NCI-H1092 treated with DMSO at 0.1 percent for 48 hours (cell line): ENCODE data around the gene MXRA5.
"Not testable (repeated sequence)": the region's sequence is repeated elsewhere in the genome, so short reads cannot be mapped to it uniquely, and the experiment has no call there.

Experiments used
- DNase-seq: peaks from one replicate; lab custom pipeline; 2025; lab: John Stamatoyannopoulos, UW

The MXRA5 gene, protein sequence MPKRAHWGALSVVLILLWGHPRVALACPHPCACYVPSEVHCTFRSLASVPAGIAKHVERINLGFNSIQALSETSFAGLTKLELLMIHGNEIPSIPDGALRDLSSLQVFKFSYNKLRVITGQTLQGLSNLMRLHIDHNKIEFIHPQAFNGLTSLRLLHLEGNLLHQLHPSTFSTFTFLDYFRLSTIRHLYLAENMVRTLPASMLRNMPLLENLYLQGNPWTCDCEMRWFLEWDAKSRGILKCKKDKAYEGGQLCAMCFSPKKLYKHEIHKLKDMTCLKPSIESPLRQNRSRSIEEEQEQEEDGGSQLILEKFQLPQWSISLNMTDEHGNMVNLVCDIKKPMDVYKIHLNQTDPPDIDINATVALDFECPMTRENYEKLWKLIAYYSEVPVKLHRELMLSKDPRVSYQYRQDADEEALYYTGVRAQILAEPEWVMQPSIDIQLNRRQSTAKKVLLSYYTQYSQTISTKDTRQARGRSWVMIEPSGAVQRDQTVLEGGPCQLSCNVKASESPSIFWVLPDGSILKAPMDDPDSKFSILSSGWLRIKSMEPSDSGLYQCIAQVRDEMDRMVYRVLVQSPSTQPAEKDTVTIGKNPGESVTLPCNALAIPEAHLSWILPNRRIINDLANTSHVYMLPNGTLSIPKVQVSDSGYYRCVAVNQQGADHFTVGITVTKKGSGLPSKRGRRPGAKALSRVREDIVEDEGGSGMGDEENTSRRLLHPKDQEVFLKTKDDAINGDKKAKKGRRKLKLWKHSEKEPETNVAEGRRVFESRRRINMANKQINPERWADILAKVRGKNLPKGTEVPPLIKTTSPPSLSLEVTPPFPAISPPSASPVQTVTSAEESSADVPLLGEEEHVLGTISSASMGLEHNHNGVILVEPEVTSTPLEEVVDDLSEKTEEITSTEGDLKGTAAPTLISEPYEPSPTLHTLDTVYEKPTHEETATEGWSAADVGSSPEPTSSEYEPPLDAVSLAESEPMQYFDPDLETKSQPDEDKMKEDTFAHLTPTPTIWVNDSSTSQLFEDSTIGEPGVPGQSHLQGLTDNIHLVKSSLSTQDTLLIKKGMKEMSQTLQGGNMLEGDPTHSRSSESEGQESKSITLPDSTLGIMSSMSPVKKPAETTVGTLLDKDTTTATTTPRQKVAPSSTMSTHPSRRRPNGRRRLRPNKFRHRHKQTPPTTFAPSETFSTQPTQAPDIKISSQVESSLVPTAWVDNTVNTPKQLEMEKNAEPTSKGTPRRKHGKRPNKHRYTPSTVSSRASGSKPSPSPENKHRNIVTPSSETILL (N-terminal part only)

DNA sequence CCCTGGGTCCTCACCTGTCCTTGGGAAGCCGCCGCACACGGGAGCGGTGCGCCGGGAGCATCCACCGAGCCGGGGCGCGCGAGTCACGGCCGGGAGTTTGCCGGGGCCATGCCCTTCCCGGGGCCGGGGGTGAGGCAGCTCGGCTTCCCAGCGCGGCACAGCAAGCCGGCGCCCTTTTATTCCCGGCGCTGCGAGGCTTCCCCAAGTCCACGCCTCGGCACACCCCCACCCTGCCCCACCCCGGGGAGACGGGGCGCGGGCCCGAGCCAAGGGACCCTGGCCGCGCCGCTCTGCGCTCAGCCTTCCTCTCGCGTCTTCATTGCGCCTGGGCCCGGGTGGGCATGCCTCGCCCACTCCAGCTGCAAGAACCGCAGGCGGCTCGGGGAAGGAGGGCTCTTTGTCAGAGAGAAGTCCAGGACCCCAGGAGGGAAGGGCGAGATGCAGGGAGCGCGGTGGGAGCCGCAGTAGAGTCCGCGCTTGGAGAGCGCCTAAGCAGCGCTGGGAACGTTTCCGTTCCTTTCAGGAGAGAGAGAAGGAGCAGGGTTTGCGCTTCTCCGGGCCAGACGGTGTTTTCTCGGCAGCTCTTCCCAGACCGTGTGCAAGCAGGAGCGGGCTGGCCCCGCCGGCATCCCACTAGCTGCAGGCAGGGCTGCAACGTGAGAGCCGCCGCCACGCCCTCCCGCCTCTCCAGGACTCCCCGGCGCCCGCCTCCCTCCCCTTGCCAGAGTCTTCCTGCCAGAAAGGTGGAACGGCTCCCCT is at the start of gene MXRA5:
MXRA5 (minus strand) TSS at position 152 of the 759 bp plus-strand sequence. CDS start 2,819 bp downstream, outside the sequence.
- DNase-seq: no peak

DNA sequence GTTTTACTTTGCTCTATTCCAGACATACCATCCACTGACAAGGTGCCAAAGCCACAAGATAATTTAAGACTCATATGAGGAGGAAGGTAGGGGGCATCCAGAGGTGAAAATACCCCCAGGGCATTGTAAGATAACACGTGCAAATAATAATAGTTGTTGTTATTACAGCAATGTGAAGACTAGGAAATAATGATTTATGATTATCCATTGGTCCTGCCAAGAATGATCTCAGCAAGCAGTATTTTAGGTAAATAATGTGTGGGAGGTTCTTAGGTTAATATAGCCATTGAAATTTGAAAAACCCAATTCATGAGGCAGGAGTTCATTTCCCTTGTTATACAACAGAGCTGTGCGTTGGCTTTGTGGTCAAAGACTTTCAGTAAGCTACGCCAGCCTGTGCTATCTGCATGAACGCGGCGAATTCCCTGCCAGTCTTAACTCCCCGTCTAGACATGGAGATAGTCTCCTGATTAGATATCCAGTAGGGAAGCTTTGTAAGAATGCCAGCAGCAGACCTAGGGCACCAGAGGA is 47.2 kb upstream of the MXRA5 start:
- no peak for DNase-seq

DNA sequence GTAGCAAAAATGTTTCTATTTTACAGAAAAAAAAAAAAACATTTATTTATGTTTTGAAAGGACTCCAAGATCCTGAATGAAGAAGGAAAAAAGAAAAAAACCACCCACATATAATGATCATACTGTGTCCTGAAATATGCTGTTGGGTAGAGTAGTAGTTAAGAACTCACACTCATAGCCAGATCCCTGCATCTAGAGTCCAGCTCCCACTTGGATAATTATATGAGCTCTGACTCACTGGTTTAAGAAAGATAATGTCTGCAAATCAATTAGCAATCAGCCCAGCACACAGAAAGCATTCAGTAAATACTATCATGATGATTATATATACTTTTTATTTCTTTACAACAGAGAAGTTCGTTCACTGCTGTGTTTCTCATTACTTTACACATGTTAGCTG is 46.7 kb upstream of the MXRA5 start:
- DNase-seq: no peak

DNA sequence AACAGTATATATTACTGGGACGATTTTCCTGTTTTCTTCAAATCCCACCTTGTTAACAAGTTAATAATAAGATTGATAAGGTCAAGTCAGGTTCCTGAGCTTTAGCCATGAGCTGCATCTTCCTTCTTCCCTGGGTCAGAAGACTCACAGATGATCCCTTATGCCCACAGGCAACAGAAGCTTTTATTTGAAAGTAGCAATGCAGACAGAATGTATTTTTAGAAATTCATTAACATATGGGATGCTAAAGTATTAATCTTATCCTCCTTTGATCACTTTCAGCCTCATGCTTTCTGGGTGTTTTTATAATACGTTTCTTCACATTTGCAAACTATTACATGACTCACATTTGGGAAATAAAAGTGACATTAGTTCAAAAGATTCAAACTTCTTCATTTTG is 42.0 kb upstream of the MXRA5 start:
- no peak for DNase-seq

DNA sequence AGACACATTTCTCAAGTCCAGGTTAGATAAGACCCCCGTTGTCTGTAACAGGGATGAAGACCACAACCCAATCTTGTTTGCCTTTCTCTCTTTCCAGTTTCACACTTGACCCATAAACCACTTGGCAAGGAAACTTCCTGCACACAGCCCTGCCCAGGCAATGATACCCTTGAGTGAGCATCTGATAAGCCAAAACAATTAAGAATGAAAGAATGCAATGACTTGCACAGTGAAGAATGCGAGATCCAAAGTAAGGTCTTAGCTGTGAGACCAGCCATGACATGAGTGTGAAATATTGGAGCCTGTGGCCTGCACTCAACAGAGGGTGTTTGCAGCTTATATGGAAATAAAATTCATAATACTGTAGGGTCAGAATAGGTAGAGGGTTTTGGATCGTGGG is 37.9 kb upstream of the MXRA5 start:
- no peak for DNase-seq

DNA sequence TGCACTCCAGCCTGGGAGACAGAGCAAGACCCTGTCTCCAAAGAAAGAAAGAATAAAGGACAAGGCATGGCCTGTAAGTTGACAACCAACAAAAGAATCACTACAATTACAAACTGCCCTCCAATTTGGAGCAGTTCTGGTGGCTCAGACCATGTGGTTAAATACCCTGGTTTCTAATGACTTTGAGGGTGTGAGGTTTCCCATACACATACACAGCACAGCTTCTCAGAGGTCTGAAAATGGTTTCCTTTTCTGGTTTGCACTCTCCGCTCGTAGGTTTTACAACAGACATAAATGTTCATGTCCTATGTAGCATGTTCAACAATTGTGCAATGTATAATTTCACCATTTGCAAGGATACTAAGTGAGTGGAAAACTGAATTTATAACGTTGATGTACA is 34.2 kb upstream of the MXRA5 start:
- no peak for DNase-seq

DNA sequence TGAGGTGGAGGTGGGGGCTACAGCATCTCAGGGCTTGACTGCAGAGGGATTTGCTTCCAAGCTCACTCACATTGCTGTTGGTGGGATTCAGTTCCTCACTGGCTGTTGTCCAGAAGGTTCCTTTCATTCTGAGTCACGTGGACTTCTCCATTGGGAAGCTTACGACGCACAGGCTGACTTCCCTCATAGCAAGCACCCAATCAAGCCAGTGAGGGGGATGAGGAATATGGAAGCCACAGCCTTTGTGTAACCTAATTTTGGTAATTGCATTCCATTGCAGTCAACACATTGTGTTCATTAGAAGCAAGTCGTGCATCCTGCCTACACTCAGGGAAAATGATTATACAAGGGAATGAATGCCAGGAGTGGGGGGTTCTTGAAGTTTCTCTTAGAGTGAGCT is 32.7 kb upstream of the MXRA5 start:
- no peak for DNase-seq

DNA sequence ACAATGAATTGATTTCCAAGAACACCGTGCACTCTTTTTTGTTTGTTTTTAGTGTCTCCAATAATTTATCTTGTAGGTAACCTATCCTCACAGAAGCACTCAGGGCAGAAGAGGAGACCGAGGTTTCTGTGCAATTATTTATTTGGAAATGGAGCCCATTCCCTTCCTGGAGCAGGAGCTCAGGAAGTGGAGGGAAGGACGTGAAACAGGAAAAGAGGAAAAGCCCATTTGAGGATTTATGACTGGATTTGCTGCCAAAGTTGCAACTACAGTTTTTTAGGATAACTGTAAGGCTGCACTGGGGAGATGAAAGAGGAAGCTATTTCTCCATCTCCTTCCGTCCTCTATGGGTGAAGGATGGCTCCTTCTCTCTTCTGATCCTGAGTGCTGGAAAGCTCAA is 31.7 kb upstream of the MXRA5 start:
- no peak for DNase-seq

DNA sequence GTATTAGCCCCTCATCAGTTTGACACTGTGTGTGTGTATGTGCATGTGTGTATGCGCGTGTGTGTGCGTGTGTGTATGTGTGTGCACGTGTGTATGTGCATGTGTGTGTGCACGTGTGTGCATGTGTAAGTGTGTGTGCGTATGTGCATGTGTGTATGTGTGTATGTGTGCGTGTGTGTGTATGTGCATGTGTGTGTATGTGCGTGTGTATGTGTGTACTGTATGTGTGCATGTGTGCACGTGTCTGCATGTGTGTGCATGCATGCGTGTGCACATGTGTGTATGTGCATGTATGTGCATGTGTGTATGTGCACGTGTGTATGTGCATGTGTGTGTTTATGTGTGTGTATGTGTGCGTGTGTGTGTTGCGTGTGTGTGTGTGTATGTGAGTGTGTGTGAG is 31.1 kb upstream of the MXRA5 start:
- no peak for DNase-seq

DNA sequence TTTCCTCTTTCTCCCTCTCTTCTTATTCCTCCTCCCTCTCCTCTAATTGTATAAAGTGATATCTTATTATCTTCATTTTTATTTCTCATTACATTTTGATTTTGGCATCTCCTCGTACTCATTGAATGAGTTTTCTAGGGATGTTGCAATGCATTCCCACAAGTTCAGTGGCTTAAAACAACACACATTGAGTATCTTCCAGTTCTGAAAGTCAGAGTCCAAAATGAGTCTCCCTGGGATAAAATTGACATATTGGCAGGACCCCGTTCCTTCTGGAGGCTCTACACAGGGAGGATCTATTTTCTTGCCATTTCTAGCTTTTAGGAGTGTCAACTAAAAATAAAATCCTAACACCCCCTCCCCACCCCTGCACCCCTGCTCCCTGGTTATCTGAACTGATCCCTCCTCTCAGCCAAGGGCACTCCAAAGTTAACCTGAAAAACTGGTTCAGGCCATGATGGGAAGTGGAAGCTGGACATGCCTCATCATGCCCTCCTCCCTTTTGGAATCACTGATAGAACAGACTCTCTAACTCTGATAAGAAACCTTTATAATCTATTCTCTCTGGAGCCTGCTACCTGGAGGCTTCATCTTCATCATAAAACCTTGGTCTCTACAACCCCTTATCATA is 29.5 kb upstream of the MXRA5 start:
- not testable (repeated sequence) for DNase-seq

DNA sequence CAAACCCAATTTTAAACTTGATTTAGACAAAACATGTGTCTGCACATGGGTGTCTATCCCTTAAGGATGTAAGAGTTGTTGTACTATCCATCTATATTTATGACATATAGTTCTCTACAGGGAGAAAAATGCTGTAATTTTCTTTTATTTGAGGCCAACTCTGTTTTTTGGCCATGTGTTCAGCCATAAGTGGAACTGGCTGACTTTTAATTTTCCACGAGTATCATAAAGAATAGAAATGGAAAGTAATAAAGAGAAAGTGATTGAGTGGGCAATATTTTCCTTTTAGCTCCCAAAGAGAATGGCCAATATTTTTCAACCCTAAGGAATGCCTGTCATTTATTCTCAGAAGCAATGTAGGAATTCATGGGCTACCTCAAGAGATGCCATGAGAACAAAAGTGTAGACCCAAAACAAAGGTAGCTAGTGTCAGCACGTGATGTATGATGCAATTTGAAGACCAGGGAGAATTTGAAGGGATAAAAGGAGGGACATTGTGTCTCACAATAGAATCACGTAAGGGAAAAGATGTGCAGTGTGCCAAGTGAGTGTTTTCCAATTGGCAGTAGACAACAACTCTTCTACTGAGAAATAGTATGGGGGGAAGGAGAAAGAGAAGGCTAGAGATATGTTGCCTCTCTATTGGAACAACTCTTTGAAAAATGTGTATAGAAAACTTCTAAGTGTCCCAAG is 27.8 kb upstream of the MXRA5 start:
- DNase-seq: no peak

DNA sequence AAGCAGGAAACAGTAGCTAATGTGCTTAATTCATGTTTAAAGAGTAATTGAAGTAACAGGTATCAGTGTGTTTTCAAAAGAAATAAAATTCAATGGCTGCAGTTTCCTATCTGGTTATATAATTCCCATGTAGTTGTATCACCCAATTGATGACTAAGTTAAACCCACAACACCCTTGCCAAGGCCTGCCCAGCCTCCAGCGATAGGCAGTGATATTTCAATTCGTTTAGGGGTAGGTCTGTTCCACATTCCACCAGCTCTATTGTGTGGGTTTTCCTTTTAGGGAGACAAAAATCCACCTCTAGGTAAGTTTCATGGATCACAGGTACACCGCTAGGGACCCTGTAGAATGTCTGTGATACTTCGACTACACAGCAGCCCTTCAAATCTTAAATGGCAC is 24.7 kb upstream of the MXRA5 start:
- no peak for DNase-seq

DNA sequence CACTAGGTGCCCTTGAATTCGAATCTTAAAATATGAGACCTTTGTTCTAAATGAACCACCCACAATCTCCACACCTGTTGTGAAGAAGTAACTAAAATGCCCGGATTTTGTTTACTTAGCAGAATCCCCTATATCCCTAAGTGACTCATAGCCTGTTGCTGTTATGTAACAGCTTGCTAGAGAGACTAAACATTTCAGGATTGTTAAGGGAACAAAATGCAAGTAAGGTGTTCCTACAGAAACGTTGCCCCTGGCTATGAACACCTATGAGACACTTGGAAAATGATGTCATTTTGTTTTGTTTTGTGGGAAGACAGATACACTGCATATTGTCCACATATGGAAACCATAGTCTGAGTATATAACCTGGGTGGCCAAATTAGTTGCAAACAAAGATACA is 24.2 kb upstream of the MXRA5 start:
- no peak for DNase-seq

DNA sequence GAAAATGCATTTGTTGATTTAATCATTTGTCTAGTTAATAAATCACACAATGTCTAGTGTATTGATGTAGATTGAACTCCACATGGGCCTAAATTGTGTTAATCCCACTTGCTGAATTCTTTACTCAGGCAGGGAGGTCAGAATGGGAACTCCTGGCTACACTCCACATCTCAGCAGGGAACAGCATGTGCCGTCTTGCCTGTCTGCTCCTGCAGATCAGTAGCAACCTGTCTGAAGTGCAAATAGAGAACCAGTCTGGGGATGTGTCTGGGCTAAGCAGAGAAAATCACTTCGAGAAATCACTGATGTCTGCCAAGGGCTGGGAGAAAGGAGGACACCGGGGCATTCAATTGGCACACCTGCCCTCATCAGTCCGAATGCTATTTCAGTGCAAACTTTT is 16.5 kb upstream of the MXRA5 start:
- DNase-seq: no peak

DNA sequence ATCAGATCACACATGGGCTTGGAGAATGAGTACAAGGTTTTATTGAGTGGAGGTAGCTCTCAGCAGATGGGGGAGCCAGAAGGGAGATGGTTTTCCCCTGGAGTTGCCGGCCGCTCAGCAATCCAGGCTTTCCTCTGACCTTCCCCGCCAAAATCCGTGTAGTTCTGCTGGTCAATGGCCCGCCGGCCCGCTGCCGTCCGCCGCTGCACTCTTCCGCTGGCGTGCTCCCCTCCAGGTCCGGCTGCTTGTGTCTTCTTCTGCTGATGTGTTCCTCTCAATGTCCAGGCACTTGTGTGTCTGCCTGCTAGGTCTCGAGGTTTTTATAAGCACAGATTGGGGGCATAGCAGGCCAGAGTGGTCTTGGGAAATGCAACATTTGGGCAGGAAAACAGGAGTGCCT is 14.4 kb upstream of the MXRA5 start:
- no peak for DNase-seq

DNA sequence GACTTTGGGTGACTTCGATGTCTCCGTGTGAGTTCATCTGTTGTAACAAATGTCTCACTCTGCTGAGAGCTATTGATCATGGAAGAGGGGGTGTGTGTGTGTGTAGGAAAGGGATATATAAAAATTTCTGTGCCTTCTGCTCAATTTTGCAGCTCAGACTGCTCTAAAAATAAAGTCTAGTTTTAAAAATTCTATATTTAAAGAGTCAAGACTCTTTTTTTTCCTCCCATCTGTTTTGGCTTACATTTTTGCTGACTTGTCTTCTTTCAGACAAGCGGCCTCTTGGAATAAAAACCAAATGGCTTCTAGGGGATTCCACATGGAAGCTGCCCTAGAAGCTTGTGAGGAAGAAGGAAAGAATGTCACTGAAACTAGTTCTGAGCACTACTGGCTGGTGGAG is 6.3 kb upstream of the MXRA5 start:
- not testable (repeated sequence) for DNase-seq

DNA sequence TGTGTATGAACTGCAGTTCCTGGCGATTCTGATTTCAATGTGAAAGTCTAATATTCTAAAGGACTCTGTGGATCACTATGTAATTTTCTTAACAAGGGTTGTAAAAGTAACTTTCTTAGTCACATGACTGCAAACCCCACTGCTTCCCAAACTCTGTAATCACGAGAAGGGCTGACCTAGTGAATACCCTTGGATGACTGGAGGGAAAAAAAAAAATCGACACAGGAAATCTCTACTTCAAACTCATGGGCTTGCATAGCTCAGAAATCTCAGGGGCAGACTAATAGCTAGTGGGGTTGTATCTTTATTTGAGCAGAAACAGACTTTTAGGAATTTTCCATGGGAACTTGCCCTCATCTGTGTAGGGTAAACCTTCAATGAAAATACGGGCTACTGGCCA is 4.8 kb upstream of the MXRA5 start:
- DNase-seq: no peak

DNA sequence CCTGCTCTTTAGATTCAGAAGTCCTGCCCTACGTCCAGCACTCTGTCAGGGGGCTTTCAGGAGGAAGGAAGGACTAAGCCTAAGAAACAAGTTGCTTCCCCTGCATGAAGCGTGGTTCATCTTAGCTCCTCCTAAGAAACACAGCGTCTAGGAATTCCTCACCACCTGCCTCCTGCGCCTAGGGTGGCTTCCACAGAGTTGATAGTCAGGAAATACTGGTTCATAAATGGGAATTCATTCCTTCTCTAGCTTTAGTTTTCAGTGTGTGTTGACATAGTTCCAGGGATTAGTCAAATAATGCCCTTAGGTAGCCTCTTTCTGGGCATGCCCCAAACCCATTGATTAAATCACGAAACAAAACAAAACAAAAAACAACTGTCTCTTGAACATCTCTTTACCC is 1.7 kb upstream of the MXRA5 start:
- DNase-seq: no peak

DNA sequence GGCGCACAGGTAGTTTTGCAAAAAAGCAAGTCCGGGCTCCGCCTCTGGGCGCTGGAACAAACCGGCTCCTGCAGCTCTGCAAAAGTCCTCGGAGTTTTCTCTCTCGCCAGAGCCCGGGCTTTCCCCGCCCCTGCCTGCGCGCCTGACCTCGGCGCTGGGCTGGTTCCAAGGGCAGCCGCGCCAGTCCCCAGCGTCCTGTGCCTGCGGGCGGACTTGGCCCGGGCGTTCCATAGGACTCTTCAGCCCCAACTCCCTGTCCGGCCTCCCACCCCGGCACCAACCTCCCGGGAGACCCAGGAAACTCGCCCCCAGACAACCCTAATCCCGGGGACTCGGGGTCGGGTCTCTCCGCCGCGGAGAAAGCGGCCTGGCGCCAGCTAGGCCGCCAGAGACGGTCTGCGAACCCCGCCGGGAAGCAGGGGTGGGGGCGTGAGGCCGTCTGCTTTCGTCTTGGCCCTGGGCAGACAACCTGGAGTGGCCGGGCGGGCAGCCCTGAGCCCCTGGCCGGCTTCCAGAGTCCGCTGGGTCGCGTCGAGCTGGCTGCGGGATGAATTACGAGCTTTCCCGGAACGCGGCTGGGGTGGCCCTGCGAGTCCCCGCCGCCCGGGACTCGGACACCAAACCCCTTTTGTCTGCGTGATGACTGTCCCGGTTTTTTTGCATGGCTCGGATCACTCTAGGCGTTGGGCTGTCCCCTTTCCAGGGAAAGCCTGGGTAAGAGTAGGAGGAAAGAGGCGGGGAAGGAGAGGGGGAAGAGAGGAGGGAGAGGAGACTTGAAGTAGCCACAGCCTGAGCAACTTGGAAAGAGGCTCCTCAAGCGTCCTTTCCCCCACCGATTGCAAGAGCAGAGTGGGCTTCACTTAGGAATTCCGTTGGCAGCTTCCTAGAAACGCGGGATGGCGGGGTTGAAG is 916 bp downstream of the MXRA5 start:
- no peak for DNase-seq
